ENCODE data around the gene DDX19B.
"Not testable (repeated sequence)": the region's sequence is repeated elsewhere in the genome, so short reads cannot be mapped to it uniquely, and the experiment has no call there.

Gene DDX19B

GRCh38 chr16:70348991-70349390, 50.0 kb downstream of the DDX19B start:
- no peak for DNase-seq (ENCODE audit: low read depth in 3 of 3)

- no peak for DNase-seq (ENCODE audit: low read depth in 3 of 3)
Measured at GRCh38 chr16:70349783-70350182, 50.8 kb downstream of the DDX19B start.

GRCh38 chr16:70359552-70359951, 60.6 kb downstream of the DDX19B start:
- no peak for DNase-seq (ENCODE audit: low read depth in 3 of 3)

- no peak for DNase-seq (ENCODE audit: low read depth in 3 of 3)
Measured at GRCh38 chr16:70364399-70364798, 65.4 kb downstream of the DDX19B start.

- not testable (repeated sequence) for DNase-seq (ENCODE audit: low read depth in 3 of 3)
Measured at GRCh38 chr16:70370145-70370544, 71.2 kb downstream of the DDX19B start.

GRCh38 chr16:70370924-70371323, 71.9 kb downstream of the DDX19B start:
- no peak for DNase-seq (ENCODE audit: low read depth in 3 of 3)

- DNase-seq (ENCODE audit: low read depth in 3 of 3), result no peak
Measured at GRCh38 chr16:70372921-70373728, 74.1 kb downstream of the DDX19B start.

- no peak for DNase-seq (ENCODE audit: low read depth in 3 of 3)
Measured at GRCh38 chr16:70374213-70374612, 75.2 kb downstream of the DDX19B start.

- no peak for DNase-seq (ENCODE audit: low read depth in 3 of 3)
Measured at GRCh38 chr16:70375636-70376611, 76.9 kb downstream of the DDX19B start.

GRCh38 chr16:70377782-70378181, 78.8 kb downstream of the DDX19B start:
- DNase-seq (ENCODE audit: low read depth in 3 of 3), result no peak

GRCh38 chr16:70378869-70379493, 80.0 kb downstream of the DDX19B start:
- no peak for DNase-seq (ENCODE audit: low read depth in 3 of 3)

- DNase-seq (ENCODE audit: low read depth in 3 of 3), result peak; percentile 60 to 67 (median 66)
Measured at GRCh38 chr16:70380248-70380918, 81.4 kb downstream of the DDX19B start.

- peak; percentile 82 to 91 (median 91) for DNase-seq (ENCODE audit: low read depth in 3 of 3)
Measured at GRCh38 chr16:70380919-70381603, 82.1 kb downstream of the DDX19B start.

GRCh38 chr16:70381604-70382342, 82.8 kb downstream of the DDX19B start:
- DNase-seq (ENCODE audit: low read depth in 3 of 3), result no peak

- no peak for DNase-seq (ENCODE audit: low read depth in 3 of 3)
Measured at GRCh38 chr16:70383421-70383960, 84.5 kb downstream of the DDX19B start.
